Vagina (tissue), 2 donors: ENCODE data around the gene PCSK6. TPM values are rescaled to one million over a fixed set of nuclear protein-coding genes. Genes with fewer than 3 reads are reported as not detected.
"Not testable (repeated sequence)": the region's sequence is repeated elsewhere in the genome, so short reads cannot be mapped to it uniquely, and the experiment has no call there.

Source experiments
- DNase-seq, 2 donors: peaks; one replicate each; pipeline ENCODE4 v3.0.0-alpha.2; 2017; ENCODE audit errors: extremely low spot score in 2 of 2
- H3K27ac ChIP-seq: fragments of 200-600 bp; sonication (generic); one replicate; pipeline ENCODE4 v1.5.1; 2019
- H3K27me3 ChIP-seq: fragments of 200-600 bp; sonication (generic); one replicate; pipeline ENCODE4 v1.5.1; 2019
- H3K36me3 ChIP-seq, 2 donors: fragments of 200-600 bp; sonication (generic); one replicate each; pipeline ENCODE4 v1.5.1; 2017 to 2019
- H3K4me1 ChIP-seq: fragments of 200-600 bp; sonication (generic); one replicate; pipeline ENCODE4 v1.5.1; 2019
- H3K4me3 ChIP-seq, 2 donors: fragments of 200-600 bp; sonication (generic); 1 replicate in 1 of 2; 2 replicates in 1 of 2; pipeline ENCODE4 v1.5.1; 2016 to 2019
- H3K9me3 ChIP-seq: fragments of 200-600 bp; sonication (generic); one replicate; pipeline ENCODE4 v1.5.1; 2019
- CTCF ChIP-seq, 3 experiments: fragments of 450-650 bp in 2 of 3; fragments of 200-600 bp in 1 of 3; sonication (generic) in 1 of 3; IDR thresholded peaks; one replicate each; pipeline ENCODE4 v1.5.1; 2017 to 2019; ENCODE audit warnings: antibody characterized with exemption in 3 of 3, mild to moderate bottlenecking in 2 of 3, moderate library complexity in 2 of 3
- POLR2A ChIP-seq, 2 donors: fragments of 450-650 bp; IDR thresholded peaks; one replicate each; pipeline ENCODE4 v1.6.1; 2017; ENCODE audit warnings: antibody characterized with exemption in 2 of 2, mild to moderate bottlenecking in 2 of 2, moderate library complexity in 2 of 2
- POLR2AphosphoS5 ChIP-seq, 2 donors: sonication (generic); formaldehyde crosslinking; IDR thresholded peaks; one replicate each; pipeline ENCODE4 v1.9.0; 2017; ENCODE audit warnings: antibody characterized with exemption in 2 of 2, mild to moderate bottlenecking in 2 of 2, low read depth in 1 of 2; ENCODE audit not compliant: insufficient read depth in 1 of 2
- intact Hi-C: fragments of 100-400 bp; cut with DNase I; formaldehyde crosslinking; loops from one replicate; pipeline ENCODE4 v1.15.1; 2023
- total RNA-seq: library from RNA; depleted of rRNA; stranded (reverse); fragments of >200 nt; gene quantifications from one replicate; pipeline ENCODE4 v1.2.3, GENCODE V29; 2016

The PCSK6 gene
- total RNA-seq, 1 donor from 2014 or later = 7.4 TPM

- TF ChIP-seq POLR2A (IDR thresholded peaks at IDR 0.05) (no peak), CTCF (IDR thresholded peaks at IDR 0.05) (no peak), POLR2AphosphoS5 (IDR thresholded peaks at IDR 0.05; ENCODE audit: insufficient read depth in 1 of 2, low read depth in 1 of 2) (no peak)
These were observed 112.7 kb downstream of the PCSK6 start for GRCh38 chr15:101376615-101377395.

GRCh38 chr15:101375006-101375405, 114.5 kb downstream of the PCSK6 start:
- H3K4me1 ChIP-seq = peaks cover 19% of the 10 kb centered on the region
- H3K27ac ChIP-seq, DNase-seq, intact Hi-C loops, H3K9me3 ChIP-seq, H3K36me3 ChIP-seq, H3K27me3 ChIP-seq, H3K4me3 ChIP-seq: not testable (repeated sequence)

More at GRCh38 chr15:101376615-101377395, 112.7 kb downstream of the PCSK6 start:
- Histone ChIP-seq H3K9me3 (no peaks in the 10 kb centered on the region), H3K36me3 (no peaks in the 10 kb centered on the region), H3K4me1 (peaks cover 15% of the 10 kb centered on the region), H3K27ac (no peak overlapping the region), H3K4me3 (no peak overlapping the region), H3K27me3 (no peaks in the 10 kb centered on the region)
- DNase-seq = no peak
- intact Hi-C loops = no loop called here

- Histone ChIP-seq H3K36me3 (no peaks in the 10 kb centered on the region), H3K27ac (no peak overlapping the region), H3K4me3 (no peak overlapping the region), H3K27me3 (no peaks in the 10 kb centered on the region), H3K9me3 (no peaks in the 10 kb centered on the region), H3K4me1 (peaks cover 19% of the 10 kb centered on the region)
- intact Hi-C loops = no loop called here
- TF ChIP-seq POLR2AphosphoS5 (IDR thresholded peaks at IDR 0.05; ENCODE audit: insufficient read depth in 1 of 2, low read depth in 1 of 2) (no peak), CTCF (IDR thresholded peaks at IDR 0.05) (no peak), POLR2A (IDR thresholded peaks at IDR 0.05) (no peak)
- DNase-seq = no peak
These were observed 115.2 kb downstream of the PCSK6 start for GRCh38 chr15:101374326-101374725.

- intact Hi-C loops = no loop called here
- H3K36me3 ChIP-seq = no peaks in the 10 kb centered on the region
- TF ChIP-seq POLR2A (IDR thresholded peaks at IDR 0.05) (no peak), POLR2AphosphoS5 (IDR thresholded peaks at IDR 0.05; ENCODE audit: insufficient read depth in 1 of 2, low read depth in 1 of 2) (no peak), CTCF (IDR thresholded peaks at IDR 0.05) (no peak)
These were observed 115.9 kb downstream of the PCSK6 start for GRCh38 chr15:101373577-101373976.

GRCh38 chr15:101372960-101373525, 116.5 kb downstream of the PCSK6 start:
- no peak for DNase-seq
- H3K27me3 ChIP-seq = no peaks in the 10 kb centered on the region
- TF ChIP-seq POLR2A (IDR thresholded peaks at IDR 0.05) = no peak
- no peak for TF ChIP-seq POLR2AphosphoS5 (IDR thresholded peaks at IDR 0.05; ENCODE audit: insufficient read depth in 1 of 2, low read depth in 1 of 2)
- TF ChIP-seq CTCF (IDR thresholded peaks at IDR 0.05) = no peak

More at GRCh38 chr15:101373577-101373976, 115.9 kb downstream of the PCSK6 start:
- H3K4me1 ChIP-seq = peaks cover 19% of the 10 kb centered on the region
- no peaks in the 10 kb centered on the region for H3K27me3 ChIP-seq
- H3K4me3 ChIP-seq = no peak overlapping the region
- DNase-seq = no peak
- no peak overlapping the region for H3K27ac ChIP-seq
- no peaks in the 10 kb centered on the region for H3K9me3 ChIP-seq

More at GRCh38 chr15:101372960-101373525, 116.5 kb downstream of the PCSK6 start:
- H3K27ac ChIP-seq = no peak overlapping the region
- intact Hi-C loops = no loop called here
- H3K36me3 ChIP-seq = no peaks in the 10 kb centered on the region
- peaks cover 19% of the 10 kb centered on the region for H3K4me1 ChIP-seq
- H3K4me3 ChIP-seq = no peak overlapping the region
- H3K9me3 ChIP-seq = no peaks in the 10 kb centered on the region
